ENCODE results near the gene CSTPP1. TPM values are rescaled to one million over a fixed set of nuclear protein-coding genes. Genes with fewer than 3 reads are reported as not detected.

The CSTPP1 gene, protein sequence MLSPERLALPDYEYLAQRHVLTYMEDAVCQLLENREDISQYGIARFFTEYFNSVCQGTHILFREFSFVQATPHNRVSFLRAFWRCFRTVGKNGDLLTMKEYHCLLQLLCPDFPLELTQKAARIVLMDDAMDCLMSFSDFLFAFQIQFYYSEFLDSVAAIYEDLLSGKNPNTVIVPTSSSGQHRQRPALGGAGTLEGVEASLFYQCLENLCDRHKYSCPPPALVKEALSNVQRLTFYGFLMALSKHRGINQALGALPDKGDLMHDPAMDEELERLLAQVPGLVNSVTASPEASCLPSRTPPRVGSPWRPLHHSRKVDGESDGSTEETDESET
- total RNA-seq: 10 to 100 TPM; 12.8 to 14.4 TPM

DNA sequence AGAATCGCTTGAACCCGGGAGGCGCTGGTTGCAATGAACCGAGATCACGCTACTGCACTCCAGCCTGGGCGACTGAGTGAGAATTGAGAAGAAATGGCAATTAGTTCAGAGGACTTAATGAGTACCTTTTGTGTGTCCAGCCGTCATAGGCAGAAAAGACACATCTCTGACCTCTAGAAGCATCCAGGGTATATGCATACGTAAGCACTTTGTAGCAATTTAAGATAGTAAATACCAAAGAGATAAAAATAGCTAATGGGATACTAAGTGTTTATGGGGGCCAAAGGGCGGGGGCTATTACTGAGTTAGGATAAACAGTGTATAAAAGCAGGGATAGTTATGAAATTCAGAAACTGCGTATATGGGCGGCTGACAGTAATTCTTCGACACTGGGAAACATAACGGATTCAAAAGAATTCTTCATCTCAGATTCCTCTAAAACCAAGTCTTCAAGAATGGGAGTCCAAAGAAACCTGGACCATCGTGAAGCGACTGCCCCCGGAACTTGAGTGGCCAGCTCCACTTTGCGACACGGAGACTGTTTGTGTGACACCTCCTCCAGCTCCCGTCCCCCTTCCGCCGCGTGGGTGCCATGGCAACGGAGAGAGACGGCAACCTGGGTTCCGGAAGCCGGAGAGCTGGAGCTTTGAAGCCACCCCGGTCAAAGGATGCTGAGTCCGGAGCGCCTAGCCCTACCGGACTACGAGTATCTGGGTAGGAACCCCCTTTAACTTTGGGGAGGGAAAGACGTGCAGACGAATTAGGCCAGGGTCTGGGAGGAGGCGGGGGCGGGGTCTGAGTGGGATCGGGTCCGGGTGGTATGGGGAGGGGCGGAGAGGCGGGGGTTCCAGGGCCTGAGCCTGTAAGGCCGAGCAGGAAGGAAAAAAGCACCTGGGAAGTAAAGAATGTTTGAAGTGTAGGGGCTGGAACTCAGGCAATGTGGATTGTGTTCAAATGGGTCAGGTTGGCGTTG lies at the start of gene CSTPP1:
Gene CSTPP1 (plus strand): TSS at position 624 of the 973 bp plus-strand sequence. CDS start 45 bp downstream, at position 669.
- no peaks in the 10 kb centered on the region for H3K36me3 Mint-ChIP-seq (ENCODE audit: low read depth)
- ATAC-seq: peak; percentile 99
- peaks cover 14% of the 10 kb centered on the region for H3K4me1 Mint-ChIP-seq (ENCODE audit: low read depth)
- CTCF ChIA-PET: interaction anchor here (0.5 to 3.0 kb wide), 7 partner anchors 11 to 217 kb away, joined by 3 to 18 read pairs (median 4); no protein-coding TSS in a partner anchor
- intact Hi-C loops (cut with micrococcal nuclease): no loop called here
- H3K4me3 Mint-ChIP-seq: peak within 1 kb of the TSS; percentile 83
- peak; percentile 96 for DNase-seq
- no peaks in the 10 kb centered on the region for H3K9me3 Mint-ChIP-seq
- peaks cover 3% of the 10 kb centered on the region for H3K27me3 Mint-ChIP-seq
- POLR2A ChIA-PET: interaction anchor here (0.6 to 1.8 kb wide), 5 partner anchors 17 to 405 kb away, joined by 3 to 8 read pairs (median 3); no protein-coding TSS in a partner anchor
- TF ChIP-seq, protein P1, sequence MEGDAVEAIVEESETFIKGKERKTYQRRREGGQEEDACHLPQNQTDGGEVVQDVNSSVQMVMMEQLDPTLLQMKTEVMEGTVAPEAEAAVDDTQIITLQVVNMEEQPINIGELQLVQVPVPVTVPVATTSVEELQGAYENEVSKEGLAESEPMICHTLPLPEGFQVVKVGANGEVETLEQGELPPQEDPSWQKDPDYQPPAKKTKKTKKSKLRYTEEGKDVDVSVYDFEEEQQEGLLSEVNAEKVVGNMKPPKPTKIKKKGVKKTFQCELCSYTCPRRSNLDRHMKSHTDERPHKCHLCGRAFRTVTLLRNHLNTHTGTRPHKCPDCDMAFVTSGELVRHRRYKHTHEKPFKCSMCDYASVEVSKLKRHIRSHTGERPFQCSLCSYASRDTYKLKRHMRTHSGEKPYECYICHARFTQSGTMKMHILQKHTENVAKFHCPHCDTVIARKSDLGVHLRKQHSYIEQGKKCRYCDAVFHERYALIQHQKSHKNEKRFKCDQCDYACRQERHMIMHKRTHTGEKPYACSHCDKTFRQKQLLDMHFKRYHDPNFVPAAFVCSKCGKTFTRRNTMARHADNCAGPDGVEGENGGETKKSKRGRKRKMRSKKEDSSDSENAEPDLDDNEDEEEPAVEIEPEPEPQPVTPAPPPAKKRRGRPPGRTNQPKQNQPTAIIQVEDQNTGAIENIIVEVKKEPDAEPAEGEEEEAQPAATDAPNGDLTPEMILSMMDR (IDR thresholded peaks at IDR 0.05): no peak
- peak within 1 kb of the TSS; percentile 85 for H3K27ac Mint-ChIP-seq

DNA sequence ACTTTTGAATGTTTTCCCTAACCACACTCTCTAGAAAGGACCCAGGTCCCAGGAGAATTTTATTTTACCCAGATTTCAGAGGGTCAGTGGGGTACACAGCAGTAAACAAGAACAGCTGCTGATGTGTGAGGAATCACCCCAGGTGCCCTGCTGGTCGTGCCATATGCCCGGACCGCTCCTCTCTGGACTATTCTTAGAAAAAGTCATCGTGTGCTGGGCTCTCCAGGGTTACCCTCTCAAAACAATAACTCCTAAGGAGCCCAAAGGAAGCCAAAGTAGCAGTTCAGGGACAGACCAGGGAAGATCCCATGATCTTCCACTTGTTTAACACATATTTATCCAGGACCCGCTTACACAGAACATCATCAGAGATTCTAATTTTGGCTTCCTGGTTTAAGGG lies 47.9 kb upstream of the CSTPP1 start:
- ATAC-seq: no peak
- Mint-ChIP-seq H3K27ac (no peak overlapping the region), H3K9me3 (no peaks in the 10 kb centered on the region), H3K4me1 (ENCODE audit: low read depth) (no peaks in the 10 kb centered on the region), H3K36me3 (ENCODE audit: low read depth) (no peaks in the 10 kb centered on the region), H3K27me3 (no peaks in the 10 kb centered on the region), H3K4me3 (no peak overlapping the region)
- TF ChIP-seq, protein P1 (IDR thresholded peaks at IDR 0.05): no peak
- ChIA-PET CTCF (interaction anchor here (2.5 kb wide), 1 partner anchor 264 kb away, joined by 16 read pairs; no protein-coding TSS in a partner anchor), POLR2A (no interaction called here)
- intact Hi-C loops (cut with micrococcal nuclease): loop anchor here (1.0 kb wide), 1 partner anchor 265 kb away; no protein-coding TSS in a partner anchor
- no peak for DNase-seq

DNA sequence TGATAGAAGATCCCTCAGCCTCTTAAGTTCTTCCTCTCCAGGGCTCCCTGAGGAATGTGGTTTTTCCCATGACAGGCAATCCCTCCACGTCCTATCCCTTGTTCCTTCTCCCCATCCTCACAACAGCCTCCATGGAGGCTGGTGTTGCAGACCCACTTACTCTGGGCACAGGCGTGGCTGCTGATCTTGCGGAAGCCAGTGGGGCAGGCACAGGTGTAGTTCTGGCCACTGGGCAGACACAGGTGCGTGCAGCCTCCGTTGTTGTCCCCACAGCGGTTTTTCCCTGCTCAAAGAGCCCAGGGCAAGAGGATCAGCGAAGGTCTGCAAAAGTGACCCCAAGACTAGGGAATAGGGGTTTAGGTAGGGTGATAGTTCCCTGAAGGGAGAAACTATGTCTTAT lies 47.3 kb upstream of the CSTPP1 start:
- H3K27me3 Mint-ChIP-seq: no peaks in the 10 kb centered on the region
- no peak for ATAC-seq
- CTCF ChIA-PET: interaction anchor here (2.5 kb wide), 1 partner anchor 264 kb away, joined by 16 read pairs; no protein-coding TSS in a partner anchor

DNA sequence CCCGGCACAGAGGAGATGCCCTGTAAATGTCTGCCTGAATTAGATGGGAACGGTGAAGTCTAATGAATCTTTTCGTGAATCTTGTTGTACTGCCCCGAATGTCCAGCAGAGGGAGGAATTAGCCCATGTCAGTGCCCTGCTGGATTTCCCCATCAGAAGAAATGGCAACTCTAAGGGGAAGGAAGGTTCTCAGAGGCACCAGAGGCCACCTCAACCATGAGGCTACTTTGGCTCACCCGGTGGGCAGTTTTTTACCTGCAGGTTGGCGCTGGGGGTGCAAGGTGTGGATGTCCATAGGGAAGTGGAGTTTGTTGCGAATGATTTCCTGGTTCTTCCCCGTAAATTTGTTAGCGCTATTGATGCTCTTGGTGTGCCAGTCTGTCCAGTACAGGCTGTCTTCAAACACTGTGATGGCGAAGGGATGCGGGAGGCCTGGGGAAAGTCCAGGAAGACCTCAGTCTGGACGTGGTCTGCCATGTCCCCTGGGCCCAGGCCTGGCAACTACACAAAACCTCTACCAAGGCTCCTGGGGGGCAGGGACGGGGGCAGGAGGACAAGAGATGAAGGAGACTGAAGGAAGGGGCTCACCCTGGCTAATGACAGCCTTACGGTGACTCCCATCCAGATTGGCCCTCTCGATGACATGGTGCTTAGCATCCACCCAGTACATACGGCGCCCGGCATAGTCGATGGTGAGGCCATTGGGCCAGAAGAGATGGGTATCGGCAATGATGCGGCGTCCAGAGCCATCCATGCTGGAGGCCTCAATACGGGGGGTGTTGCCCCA lies 46.7 kb upstream of the CSTPP1 start:
- H3K4me3 Mint-ChIP-seq: no peak overlapping the region
- ATAC-seq (peak; percentile 97), DNase-seq (peak; percentile 88)
- no peaks in the 10 kb centered on the region for H3K9me3 Mint-ChIP-seq
- H3K27ac Mint-ChIP-seq: no peak overlapping the region
- no peaks in the 10 kb centered on the region for H3K4me1 Mint-ChIP-seq (ENCODE audit: low read depth)
- CTCF ChIA-PET: interaction anchor here (2.1 to 3.9 kb wide), 3 partner anchors 261 to 272 kb away, joined by 6 to 38 read pairs (median 7); no protein-coding TSS in a partner anchor
- POLR2A ChIA-PET: no interaction called here
- intact Hi-C loops (cut with micrococcal nuclease): loop anchor here (1.0 kb wide), 1 partner anchor 263 kb away; no protein-coding TSS in a partner anchor
- H3K36me3 Mint-ChIP-seq (ENCODE audit: low read depth): no peaks in the 10 kb centered on the region
- TF ChIP-seq, protein P1 (IDR thresholded peaks at IDR 0.05): peak; percentile 81
- no peaks in the 10 kb centered on the region for H3K27me3 Mint-ChIP-seq

More for the DNA sequence above, 47.3 kb upstream of the CSTPP1 start:
- no peaks in the 10 kb centered on the region for H3K36me3 Mint-ChIP-seq (ENCODE audit: low read depth)
- DNase-seq: no peak
- TF ChIP-seq, protein P1 (IDR thresholded peaks at IDR 0.05): no peak
- H3K4me1 Mint-ChIP-seq (ENCODE audit: low read depth): no peaks in the 10 kb centered on the region
- intact Hi-C loops (cut with micrococcal nuclease): loop anchor here (1.0 kb wide), 1 partner anchor 264 kb away; no protein-coding TSS in a partner anchor
- no peak overlapping the region for H3K4me3 Mint-ChIP-seq
- POLR2A ChIA-PET: no interaction called here
- H3K27ac Mint-ChIP-seq: no peak overlapping the region
- H3K9me3 Mint-ChIP-seq: no peaks in the 10 kb centered on the region
